NT2/D1 (cell line): ENCODE data around the gene DLG2.

Experiments
- SUZ12 ChIP-seq: IDR thresholded peaks from 2 replicates; pipeline ENCODE4 v1.6.1; 2011; ENCODE audit not compliant: insufficient read length, insufficient read depth; ENCODE audit errors: extremely low read depth
- ZNF274 ChIP-seq: IDR thresholded peaks from 2 replicates; pipeline ENCODE4 v1.6.1; 2011; ENCODE audit warnings: mild to moderate bottlenecking, low read depth, low read length

- TF ChIP-seq ZNF274 (no peak), SUZ12 (no peak)
Observed at GRCh38 chr11:85647604-85648299, 20.6 kb upstream of the DLG2 start, which contains the start of gene TMEM126A.
